HG02763 (cell line): ENCODE measurements around the gene RAB7B.
A peak's percentile ranks its signal among the peaks of the same experiment; 100 is the strongest.
"Not testable (repeated sequence)": the region's sequence is repeated elsewhere in the genome, so short reads cannot be mapped to it uniquely, and the experiment has no call there.

Experiments
- ATAC-seq: cut with Tn5 transposase; IDR thresholded peaks from one replicate; pipeline ENCODE4 v1.9.1; 2021; ENCODE audit warnings: mild to moderate bottlenecking, moderate library complexity; ENCODE audit not compliant: unreplicated experiment

RAB7B gene, protein sequence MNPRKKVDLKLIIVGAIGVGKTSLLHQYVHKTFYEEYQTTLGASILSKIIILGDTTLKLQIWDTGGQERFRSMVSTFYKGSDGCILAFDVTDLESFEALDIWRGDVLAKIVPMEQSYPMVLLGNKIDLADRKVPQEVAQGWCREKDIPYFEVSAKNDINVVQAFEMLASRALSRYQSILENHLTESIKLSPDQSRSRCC

DNA sequence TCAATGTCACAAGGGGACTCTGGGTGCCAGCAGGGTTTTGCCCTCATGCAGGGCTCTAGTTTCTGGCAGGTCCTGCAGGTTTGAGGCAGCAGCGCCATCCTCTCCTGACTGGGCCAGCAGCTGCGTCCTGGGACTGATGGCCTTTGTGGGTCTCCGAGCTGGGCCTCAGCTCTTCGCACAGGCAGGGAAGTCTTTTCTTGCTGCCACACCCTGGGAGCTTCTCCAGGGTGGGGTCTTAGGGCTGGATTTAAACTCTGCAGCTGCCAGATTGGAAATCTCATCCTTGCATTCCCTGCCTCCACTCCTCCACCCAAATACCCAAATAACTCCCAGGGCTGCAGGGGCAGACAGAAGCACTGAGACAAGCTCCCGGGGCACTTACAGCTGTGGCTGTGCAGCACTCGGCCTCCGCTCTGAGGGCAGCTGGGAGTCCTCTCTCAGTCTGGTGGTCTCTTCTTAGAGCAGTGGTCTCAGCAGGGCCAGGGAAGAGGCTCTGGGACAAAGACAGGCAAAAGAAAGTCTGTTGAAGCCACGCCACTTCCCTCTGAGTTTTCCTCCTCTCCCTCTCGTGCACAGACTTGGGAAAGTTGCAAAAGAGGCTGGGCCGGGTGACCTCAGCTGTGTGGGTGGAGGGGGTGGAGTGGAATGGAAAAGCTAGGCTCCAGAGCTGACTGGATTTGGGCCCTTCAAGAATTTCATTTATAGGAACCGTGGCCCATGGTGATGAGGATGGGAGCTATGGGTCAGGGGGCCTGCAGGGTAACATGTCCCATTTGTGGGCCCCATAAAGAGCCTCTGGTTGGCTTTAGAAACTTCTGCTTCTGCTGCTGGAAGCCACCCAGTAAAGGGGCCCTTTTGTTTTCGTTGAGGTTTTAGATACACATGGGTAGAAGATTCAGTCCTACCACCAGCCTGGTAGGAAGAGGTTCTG, at the start of gene RAB7B:
RAB7B (minus strand) TSS at position 525 of the 931 bp plus-strand sequence. CDS start 9,260 bp downstream, outside the sequence.
- no peak for ATAC-seq

DNA sequence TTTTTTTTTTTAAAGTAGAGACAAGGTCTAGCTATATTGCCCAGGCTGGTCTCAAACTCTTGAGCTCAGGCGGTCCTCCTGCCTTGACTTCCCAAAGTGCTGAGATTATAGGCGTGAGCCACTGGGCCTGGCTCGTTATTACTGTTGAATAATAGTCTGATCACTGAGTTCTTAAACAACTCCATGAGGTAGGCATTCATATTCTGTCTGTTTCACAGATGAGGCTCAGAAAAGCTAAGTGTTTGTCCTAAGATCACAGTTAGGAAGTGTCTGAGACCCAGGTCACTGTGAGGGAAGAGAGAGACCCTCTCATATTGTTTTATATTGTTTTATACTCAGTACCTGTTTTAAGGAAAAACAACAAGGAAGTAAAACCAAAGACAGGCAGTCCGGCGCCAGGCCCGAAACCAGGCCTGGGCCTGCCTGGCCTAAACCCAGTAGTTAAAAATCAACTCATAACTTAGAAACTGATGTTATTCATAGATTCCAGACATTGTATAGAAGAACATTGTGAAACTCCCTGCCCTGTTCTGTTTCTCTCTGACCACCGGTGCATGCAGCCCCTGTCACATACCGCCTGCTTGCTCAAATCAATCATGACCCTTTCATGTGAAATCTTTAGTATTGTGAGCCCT, 49.2 kb upstream of the RAB7B start:
- not testable (repeated sequence) for ATAC-seq

DNA sequence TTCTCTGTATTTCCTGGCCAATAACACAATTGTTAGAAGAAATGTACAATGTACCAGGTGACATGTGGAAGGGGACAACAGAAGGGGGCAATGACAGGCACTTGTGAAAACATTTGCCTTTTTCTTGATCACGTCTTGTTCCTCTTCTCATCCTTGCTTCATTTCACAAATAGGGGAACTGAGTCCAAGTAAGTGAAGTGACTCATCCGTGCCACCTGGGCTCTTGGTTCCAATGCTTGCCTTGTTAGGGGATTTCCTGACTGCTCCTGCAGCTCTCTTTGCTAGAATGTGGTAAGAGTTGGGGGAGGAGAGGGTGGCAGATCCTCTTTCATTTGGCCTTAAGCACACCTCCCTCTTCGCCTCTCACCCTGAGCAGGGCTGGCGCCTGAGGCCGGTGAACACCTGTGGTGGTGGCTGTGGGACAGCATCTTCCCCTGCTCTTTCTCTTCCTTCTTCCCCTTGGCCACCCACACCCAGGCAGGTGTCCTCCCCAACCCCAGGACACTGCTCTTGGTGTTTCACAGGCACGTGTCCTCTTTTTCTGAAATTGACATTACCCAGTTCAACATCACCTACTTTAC, 47.5 kb upstream of the RAB7B start:
- ATAC-seq: peak; percentile 82

DNA sequence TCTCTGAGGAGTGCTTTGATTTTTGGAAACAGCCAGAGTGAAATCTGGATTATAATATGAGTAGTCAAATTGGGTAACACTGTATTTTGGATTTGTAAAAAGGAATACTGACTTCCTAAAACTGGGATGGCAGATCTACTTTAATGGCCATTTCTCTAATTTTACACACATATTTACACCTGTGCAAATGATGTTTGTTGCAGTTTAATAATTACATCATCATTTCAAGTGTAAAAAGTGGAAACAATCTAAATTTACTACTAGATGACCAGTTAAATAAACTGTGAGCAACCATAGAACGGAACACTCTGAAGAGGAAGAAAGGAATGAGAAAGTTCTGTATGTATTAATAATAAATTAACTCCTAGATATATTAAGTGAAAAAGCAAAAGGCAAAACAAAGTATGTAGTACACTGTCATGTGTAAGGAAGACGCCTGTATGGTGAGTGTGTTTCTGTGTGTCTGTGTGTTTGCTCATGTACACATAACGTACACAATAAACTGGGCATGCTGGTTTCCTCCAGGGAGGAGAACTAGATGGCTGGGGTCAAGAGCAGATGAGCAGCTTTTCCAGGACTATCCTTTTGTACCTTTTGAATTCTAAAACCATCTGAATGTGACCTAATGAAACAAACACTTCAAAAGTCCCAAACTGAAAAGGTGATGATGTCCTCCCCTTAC, 46.9 kb upstream of the RAB7B start:
- no peak for ATAC-seq

DNA sequence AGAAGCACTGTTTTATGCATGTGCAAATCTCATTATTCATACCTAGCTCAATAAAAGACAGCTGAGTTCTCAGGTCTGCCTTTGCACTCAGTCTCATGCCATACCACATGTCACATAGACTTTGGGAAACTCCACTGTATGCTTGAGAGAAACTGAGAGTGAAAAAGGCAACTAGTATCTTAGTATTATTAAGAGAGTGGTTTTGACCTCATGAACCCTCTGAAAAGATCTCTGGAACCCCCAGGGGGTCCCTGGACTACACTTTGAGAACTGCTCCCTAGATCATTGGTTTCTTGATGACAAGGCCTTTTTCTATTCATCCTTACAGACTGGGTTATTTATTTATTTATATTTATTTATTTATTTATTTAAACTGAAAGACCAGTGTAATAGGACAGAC, 46.1 kb upstream of the RAB7B start:
- peak; percentile 32 for ATAC-seq

DNA sequence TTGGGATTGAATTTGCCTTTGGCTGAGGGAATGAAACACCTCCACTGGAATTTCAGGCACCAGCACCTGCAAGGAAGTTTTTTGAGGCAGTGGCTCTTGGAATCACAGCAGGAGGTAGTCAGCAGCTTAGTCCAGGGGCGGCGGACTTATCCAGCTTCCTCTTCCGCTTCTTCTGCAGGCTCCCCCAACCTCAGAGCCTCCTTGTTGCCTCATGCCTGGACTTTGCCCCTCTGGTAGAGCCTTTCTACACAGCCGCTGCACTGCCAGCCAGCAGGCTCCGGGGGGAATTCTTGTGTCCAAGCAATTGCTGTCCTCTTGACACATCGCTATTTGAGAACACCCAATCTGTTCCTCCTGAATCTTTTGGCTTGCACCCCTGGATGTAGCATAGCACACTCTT, 45.4 kb upstream of the RAB7B start:
- ATAC-seq: no peak

DNA sequence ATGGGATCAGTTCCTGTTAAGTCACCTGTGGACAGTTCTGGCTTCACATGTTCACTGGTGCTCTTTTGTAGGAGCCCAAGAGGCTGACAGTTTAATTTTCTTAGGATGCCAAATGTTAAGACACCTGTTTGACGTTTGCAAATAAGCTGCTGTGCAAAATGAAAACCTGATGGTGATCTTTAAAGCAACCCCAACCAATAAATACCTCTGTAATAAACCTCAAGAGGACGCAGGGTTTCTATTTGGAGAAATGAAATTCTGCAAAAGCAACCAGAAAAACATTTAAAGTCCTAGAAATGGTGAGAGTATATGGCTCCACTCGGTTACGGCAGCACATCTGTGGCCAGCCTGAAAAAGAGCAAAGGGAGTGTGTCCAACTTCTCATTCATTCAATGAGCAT, 44.1 kb upstream of the RAB7B start:
- no peak for ATAC-seq

DNA sequence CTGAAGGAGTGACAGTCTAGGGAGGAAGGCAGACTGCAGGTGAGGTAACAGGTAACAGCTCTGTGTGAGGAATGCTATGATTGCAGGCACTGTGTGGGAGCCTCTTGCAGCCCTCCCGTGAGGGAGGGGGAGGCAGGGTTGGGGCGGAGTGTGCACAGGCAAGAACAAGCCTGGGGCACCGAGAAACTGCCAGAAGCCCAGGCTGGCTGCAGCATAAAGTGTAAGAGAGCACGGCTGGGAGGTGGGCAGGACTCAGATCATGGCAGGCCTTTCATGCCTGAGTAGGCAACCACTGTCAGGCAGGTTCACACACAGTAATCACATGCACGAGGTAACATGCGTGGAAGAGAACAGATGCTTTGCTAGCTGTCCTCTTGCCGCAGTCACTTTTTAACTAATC, 38.4 kb upstream of the RAB7B start:
- ATAC-seq: peak; percentile 67

DNA sequence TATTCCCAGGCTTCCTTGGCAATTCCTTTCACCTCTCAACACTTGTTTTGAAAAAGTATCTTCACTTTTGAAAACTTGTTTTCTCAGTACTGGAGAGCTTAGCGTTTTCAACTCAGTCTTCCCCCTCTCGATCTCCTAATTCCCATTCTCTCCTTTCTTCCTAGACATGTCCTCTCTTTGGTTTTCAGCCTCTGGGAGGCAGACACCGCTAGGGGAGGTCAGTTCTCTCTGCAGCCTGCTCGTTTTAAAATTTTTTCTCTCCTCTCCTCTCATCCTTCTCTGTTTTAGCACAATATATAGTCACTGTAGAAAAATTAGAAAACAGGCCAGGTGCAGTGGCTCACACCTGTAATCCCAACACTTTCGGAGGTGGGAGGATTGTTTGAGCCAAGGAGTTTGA, 37.1 kb upstream of the RAB7B start:
- ATAC-seq: no peak

DNA sequence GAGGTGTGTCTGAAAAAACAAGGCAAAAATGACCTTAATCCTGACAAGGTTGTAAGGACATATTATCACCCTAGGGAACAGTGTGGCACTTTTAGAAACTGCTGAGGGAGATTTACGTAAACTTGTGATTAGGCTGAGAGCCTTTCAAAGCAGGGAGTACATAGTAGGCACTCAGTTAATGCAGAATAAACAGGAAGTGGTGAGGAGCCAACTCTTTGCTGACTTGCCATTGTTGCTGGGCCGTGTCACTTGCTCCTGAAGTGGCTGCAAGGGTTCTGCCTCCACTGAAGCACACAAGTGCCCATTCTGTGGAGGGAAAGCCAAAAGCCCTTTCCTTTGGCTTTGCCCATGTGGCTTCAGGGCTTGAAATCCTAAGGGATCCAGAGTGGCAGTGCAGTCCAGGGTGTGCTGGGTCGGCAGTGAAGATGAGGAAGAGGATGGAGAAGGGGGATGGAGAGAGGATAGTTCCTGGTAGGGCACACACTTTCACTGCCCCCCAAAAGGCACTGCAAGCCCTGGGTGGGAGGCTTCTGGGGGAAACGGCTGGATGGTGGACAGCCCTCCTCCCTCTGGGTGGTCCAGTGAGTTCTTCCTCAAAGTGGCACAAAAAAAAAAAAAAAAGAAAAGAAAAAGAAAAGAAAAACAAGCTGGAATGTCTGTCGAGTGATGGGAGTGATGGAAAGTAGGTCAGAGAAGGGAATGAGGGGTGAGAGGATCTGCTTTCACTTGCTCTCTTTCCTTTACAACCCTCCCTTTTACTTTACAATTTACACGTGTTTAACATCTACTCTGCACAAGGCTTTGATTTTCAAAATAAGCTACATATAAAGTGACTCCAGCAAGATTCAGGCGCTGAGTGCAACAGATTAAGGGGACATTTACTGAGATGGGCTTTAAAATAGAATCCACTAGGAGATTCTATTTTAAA, 36.1 kb upstream of the RAB7B start:
- no peak for ATAC-seq

DNA sequence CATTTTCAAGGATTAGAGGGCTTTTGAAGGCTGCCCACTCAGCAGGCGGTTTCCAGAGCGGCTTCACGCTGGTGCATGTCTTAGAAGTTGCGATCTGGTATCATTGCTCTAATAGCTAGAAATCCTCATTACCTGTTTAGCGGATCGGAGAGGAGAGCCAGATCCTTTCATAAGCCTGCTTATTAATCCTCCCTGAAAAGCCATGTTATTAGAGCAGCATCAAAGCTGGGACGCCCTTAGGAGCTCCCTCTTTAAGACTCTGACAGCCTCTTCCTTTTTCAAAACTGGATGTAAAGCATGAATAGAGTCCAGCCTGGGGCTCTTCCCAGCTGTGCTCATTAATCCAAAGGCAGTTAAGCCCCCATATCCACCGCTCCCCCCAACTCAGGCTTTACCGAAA, 34.4 kb upstream of the RAB7B start:
- no peak for ATAC-seq

DNA sequence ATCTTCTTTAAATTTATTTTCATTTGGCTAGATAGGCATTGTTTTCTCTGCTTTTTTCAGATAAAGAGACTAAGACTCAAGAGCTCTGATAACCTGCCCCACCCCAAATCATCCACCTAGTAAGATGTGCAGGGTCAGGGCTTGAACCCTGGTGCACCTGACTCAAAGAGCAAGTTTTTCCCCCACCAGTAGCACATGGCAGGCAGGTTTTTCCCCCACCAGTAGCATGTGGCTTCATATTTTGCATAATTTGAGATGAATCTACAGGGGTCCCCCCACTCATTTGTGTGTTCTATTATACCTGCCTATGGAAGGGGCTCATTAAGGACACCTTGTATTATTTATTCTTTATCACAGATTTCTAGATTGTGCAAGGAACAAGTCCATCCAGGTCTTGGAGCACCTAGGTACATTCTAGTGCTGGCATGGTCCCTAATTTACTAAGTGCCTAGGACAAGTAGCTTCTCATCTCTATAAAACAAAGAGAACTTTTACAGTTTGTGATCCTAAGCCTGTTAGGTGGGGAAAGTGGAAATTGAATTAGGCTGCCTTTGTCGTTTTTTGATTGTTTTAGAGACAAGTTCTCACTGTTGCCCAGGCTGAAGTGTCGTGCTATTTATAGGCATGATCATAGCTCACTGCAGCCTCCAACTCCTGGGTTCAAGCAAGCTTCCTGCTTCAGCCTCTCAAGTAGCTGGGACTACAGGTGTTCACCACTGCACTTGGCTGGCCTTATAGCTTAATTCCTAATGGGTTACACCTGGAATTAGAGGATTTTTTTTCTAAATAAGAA, 33.7 kb upstream of the RAB7B start:
- no peak for ATAC-seq

DNA sequence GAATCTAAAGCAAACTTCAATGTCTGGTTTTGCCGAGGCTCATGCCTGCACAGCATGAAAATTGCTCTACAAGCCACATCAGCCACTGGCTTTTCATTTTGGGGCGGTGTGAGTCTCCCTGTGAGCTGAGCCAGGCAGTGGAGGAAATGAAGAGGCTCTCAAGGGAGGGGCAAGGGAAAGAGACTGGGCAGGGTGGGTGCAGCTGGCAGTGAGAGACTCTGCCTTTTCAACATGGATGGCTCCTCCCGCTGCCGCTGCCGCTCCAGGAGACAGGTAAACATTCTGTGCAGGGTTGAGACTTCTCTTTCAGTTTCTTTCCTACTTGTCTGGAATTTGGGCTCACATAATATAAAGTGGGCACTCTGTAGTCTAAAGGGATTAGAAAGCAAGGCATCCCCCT, 31.8 kb upstream of the RAB7B start:
- ATAC-seq: no peak

DNA sequence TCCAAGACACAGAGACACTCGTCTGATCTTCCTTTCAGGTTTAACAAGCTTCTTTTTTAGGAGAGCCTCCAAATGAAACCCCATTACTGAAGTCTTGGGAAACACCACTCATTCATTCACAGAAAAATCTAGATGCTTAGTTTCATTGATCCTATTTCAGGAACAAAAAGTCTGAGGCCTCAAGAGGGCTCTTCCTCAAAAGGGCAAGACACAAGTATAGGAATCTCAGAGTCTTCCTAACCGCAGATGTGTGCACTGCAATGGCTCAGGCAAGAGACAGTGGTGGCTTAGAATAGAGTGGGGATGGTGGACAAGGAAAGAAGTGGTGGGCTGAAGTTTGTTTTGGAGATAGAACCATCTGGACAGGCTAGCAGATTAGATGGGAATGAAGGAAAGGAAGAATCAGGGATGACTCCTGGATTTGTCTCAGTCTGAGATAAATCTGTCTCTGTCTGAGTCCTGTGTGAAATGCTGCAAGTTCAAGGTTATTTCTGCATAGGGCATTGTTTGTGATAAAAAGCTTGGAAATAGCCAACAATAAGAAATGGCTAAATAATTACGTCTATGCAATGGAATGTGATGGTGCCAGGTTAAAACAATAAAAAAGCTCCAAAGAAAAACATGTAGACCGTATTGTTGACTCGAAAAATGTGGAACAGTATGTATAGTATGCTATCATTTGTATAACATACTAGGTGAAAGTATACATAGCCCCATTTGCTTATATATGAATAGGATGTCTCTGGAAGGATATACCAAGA, 29.4 kb upstream of the RAB7B start:
- no peak for ATAC-seq

DNA sequence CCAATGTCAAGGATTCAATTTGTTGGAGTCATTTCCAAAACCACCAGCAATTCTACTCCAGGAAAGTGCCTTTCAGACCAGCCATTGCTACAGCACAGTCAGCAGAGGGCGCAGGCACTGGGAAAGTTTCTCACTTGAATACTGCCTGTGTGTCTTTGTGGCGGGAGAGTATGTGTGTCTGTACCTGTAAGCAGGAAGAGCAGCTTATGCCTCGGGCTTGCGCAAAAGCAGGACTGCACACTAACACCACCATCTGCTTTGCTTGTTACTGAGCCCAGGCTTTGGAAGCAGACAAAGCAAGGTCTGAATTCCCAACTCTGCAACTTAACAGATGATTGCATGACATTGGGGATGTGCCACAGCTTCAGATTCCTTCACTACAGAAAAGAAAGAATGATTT, 27.5 kb upstream of the RAB7B start:
- peak; percentile 60 for ATAC-seq

DNA sequence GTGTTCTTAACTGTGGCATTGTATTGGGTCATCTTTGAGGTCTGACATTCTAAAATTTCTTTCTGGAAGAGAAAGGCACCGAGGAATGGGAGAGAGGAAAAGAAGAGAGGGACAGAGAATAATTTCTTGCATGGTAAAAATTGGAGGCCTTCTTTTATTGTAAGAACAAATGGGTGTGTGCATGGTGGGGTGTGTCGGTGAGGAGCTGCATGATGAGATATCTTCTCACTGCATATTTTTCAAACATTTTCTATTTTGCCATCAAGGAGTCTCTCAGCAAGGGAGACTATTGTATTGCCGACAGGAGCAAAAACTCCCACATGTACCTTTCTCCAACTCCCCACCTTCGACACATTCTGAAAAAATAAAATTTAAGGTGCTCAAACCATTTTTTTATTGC, 27.0 kb upstream of the RAB7B start:
- ATAC-seq: no peak

DNA sequence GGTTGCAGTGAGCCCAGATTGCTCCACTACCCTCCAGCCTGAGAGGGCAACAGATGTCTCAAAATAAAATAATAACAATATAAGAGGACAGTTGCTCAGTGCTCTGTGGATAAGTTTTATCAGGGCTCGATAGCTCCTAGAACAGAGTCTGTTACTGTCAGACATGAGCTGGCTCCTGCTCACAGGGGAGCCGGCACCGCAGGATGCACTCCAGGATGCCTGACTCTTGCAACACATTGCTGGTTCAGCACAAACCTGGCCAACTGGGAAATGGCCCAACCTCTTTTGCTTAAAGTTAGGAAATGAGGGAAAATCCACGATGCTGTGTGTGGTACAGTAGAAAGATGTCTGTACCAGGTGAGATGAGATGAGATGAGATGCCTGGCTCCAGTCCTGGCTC, 26.3 kb upstream of the RAB7B start:
- no peak for ATAC-seq

DNA sequence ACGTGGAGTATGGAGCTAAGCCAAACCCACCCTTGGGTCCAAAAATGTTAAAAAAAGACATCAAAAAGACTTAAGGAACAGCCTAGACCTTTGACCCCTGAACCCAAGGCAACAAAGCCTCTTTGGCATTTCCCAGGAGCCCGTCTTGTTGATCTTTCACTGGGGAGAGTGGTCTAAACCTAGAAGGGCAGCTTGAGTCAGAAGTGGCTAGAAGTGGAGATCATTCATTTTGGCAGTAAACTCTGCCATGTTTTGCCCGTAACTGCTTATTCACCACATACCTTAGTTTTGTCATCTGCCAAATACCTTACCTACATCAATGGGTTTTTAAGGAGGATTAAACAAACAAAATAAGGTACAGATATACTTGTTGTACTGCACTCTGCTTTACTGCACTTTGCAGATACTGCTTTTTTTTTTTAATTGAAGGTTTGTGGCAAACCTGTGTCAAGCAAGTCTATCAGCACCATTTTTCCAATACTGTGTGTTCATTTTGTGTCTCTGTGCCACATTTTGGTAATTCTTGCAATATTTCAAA, 22.2 kb upstream of the RAB7B start:
- no peak for ATAC-seq
